ENCODE measurements around the gene ARFIP1. TPM values are rescaled to one million over a fixed set of nuclear protein-coding genes. Genes with fewer than 3 reads are reported as not detected.

Gene ARFIP1
- total RNA-seq, 1 donor from 2014 or later = 41.6 TPM

DNA sequence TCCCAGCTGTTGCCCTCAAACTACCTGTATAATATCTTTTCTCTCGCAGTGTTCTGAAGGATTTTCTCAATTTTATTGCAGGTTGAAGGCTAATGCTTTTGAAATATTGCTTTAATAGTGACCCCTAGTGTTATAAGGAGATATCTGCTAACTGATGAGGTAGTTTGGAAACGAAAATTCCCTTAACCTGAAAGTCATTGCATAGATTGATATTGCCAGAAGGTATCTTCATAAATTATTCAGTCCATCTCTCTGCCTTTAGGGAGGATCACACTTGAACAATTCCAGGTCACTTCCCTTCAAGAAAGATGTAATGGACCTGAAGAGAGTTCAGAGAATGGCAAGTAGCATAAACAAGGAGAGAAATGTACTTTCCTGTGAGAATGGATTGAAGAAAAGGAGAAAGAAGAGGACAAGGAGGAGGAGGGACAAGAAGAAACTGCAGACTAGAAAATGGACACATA is 44.3 kb upstream of the ARFIP1 start:
- Mint-ChIP-seq H3K4me3 (ENCODE audit: unreplicated experiment) (no peak overlapping the region), H3K9me3 (ENCODE audit: unreplicated experiment) (no peaks in the 10 kb centered on the region), H3K27ac (ENCODE audit: unreplicated experiment) (no peak overlapping the region), H3K4me1 (ENCODE audit: unreplicated experiment) (no peaks in the 10 kb centered on the region), H3K36me3 (ENCODE audit: low read depth, unreplicated experiment) (no peaks in the 10 kb centered on the region), H3K27me3 (ENCODE audit: unreplicated experiment) (peaks cover 5% of the 10 kb centered on the region)
- DNase-seq (ENCODE audit: low spot score) = no peak
- TF ChIP-seq, protein P1, sequence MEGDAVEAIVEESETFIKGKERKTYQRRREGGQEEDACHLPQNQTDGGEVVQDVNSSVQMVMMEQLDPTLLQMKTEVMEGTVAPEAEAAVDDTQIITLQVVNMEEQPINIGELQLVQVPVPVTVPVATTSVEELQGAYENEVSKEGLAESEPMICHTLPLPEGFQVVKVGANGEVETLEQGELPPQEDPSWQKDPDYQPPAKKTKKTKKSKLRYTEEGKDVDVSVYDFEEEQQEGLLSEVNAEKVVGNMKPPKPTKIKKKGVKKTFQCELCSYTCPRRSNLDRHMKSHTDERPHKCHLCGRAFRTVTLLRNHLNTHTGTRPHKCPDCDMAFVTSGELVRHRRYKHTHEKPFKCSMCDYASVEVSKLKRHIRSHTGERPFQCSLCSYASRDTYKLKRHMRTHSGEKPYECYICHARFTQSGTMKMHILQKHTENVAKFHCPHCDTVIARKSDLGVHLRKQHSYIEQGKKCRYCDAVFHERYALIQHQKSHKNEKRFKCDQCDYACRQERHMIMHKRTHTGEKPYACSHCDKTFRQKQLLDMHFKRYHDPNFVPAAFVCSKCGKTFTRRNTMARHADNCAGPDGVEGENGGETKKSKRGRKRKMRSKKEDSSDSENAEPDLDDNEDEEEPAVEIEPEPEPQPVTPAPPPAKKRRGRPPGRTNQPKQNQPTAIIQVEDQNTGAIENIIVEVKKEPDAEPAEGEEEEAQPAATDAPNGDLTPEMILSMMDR (IDR thresholded peaks at IDR 0.05; ENCODE audit: unreplicated experiment) = peak; percentile 41

- H3K27me3 Mint-ChIP-seq (ENCODE audit: unreplicated experiment) = peaks cover 5% of the 10 kb centered on the region
- H3K4me1 Mint-ChIP-seq (ENCODE audit: unreplicated experiment) = no peaks in the 10 kb centered on the region
- TF ChIP-seq, protein P1 (IDR thresholded peaks at IDR 0.05; ENCODE audit: unreplicated experiment) = no peak
- no peaks in the 10 kb centered on the region for H3K9me3 Mint-ChIP-seq (ENCODE audit: unreplicated experiment)
- DNase-seq (ENCODE audit: low spot score) = no peak
- H3K27ac Mint-ChIP-seq (ENCODE audit: unreplicated experiment) = no peak overlapping the region
- H3K36me3 Mint-ChIP-seq (ENCODE audit: low read depth, unreplicated experiment) = no peaks in the 10 kb centered on the region
- no peak overlapping the region for H3K4me3 Mint-ChIP-seq (ENCODE audit: unreplicated experiment)
Observed at GRCh38 chr4:152735906-152736305, 43.8 kb upstream of the ARFIP1 start.

DNA sequence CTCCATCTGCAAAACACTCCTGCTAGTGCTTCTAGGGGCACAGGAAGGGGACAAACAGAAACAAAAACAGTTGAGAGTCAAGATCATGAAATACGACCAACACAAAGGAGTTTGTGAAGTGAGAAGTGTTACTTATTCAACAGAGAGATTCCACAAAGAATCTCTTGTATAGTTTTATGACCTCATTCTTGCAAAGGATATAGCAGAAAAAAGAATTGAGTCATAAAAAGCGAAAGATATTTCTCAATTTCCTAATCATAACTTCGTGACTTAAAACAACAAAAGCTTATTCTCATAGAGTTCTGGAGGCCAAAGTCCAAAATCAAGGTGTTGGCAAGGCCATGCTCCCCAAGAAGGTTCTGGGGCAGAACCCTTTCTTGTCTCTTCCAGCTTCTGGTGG is 40.9 kb upstream of the ARFIP1 start:
- H3K27me3 Mint-ChIP-seq (ENCODE audit: unreplicated experiment) = peaks cover 4% of the 10 kb centered on the region
- no peak for DNase-seq (ENCODE audit: low spot score)
- TF ChIP-seq, protein P1 (IDR thresholded peaks at IDR 0.05; ENCODE audit: unreplicated experiment) = no peak
- no peaks in the 10 kb centered on the region for H3K4me1 Mint-ChIP-seq (ENCODE audit: unreplicated experiment)
- no peaks in the 10 kb centered on the region for H3K9me3 Mint-ChIP-seq (ENCODE audit: unreplicated experiment)
- no peaks in the 10 kb centered on the region for H3K36me3 Mint-ChIP-seq (ENCODE audit: low read depth, unreplicated experiment)
- H3K27ac Mint-ChIP-seq (ENCODE audit: unreplicated experiment) = no peak overlapping the region
- no peak overlapping the region for H3K4me3 Mint-ChIP-seq (ENCODE audit: unreplicated experiment)

DNA sequence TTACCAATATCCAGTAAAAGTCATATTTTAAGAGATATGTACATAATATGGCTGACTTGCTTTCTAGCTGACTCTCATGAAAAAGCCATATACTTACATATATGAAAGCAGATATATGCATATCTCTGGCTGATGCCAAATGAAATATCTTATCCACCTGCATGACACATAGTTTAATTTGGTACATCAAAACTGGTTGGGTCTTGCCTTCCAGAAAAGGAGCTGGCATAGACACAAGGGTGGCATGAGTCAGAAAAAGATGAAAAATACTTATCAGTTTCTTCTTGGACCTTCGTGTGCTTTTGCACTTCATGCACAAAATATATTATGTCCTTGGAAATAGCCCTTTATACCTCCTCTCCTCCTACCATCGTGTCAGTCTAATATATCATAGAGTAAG is 32.3 kb upstream of the ARFIP1 start:
- Mint-ChIP-seq H3K4me3 (ENCODE audit: unreplicated experiment) (no peak overlapping the region), H3K27ac (ENCODE audit: unreplicated experiment) (no peak overlapping the region), H3K4me1 (ENCODE audit: unreplicated experiment) (no peaks in the 10 kb centered on the region), H3K9me3 (ENCODE audit: unreplicated experiment) (peaks cover 2% of the 10 kb centered on the region), H3K36me3 (ENCODE audit: low read depth, unreplicated experiment) (no peaks in the 10 kb centered on the region), H3K27me3 (ENCODE audit: unreplicated experiment) (no peaks in the 10 kb centered on the region)
- no peak for DNase-seq (ENCODE audit: low spot score)
- TF ChIP-seq, protein P1 (IDR thresholded peaks at IDR 0.05; ENCODE audit: unreplicated experiment) = no peak

DNA sequence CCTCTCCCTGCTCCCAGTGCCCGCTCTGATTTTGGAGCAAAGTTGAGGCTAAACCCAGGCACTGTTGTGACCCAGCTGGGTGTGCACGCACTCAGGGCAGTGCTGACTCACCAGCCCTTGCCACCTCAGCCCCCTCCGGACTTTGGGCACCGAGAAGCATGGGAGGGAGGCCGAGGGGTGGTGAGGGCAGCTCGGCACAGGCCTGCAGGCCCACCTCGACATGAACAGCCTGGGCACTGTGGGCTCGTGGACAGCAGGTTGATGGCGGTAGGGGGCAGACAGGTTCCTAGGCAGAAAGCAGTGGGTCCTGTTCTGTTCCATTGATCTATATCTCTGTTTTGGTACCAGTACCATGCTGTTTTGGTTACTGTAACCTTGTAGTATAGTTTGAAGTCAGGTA is 31.1 kb upstream of the ARFIP1 start:
- H3K36me3 Mint-ChIP-seq (ENCODE audit: low read depth, unreplicated experiment) = no peaks in the 10 kb centered on the region
- no peaks in the 10 kb centered on the region for H3K4me1 Mint-ChIP-seq (ENCODE audit: unreplicated experiment)
- no peak overlapping the region for H3K27ac Mint-ChIP-seq (ENCODE audit: unreplicated experiment)
- DNase-seq (ENCODE audit: low spot score) = no peak
- peaks cover 5% of the 10 kb centered on the region for H3K9me3 Mint-ChIP-seq (ENCODE audit: unreplicated experiment)
- H3K27me3 Mint-ChIP-seq (ENCODE audit: unreplicated experiment) = no peaks in the 10 kb centered on the region
- H3K4me3 Mint-ChIP-seq (ENCODE audit: unreplicated experiment) = no peak overlapping the region
- TF ChIP-seq, protein P1 (IDR thresholded peaks at IDR 0.05; ENCODE audit: unreplicated experiment) = no peak
